GM10847 (cell line): ENCODE measurements around the gene PSMB3.

ENCODE experiments used
- POLR2A ChIP-seq: IDR thresholded peaks from 2 replicates; pipeline ENCODE4 v1.6.1; 2011; ENCODE audit not compliant: insufficient read length; ENCODE audit errors: extremely low read depth

The PSMB3 gene

GRCh38 chr17:38710985-38711384 is 41.6 kb upstream of the PSMB3 start:
- TF ChIP-seq POLR2A, result no peak

- no peak for TF ChIP-seq POLR2A
These were observed 40.6 kb upstream of the PSMB3 start for GRCh38 chr17:38711792-38712571.

- TF ChIP-seq POLR2A, result no peak
These were observed 39.9 kb upstream of the PSMB3 start for GRCh38 chr17:38712593-38712992.

GRCh38 chr17:38713456-38714075 is 39.0 kb upstream of the PSMB3 start:
- TF ChIP-seq POLR2A, result no peak

- TF ChIP-seq POLR2A, result no peak
These were observed 37.2 kb upstream of the PSMB3 start for GRCh38 chr17:38715216-38715943.

- TF ChIP-seq POLR2A, result no peak
These were observed 36.1 kb upstream of the PSMB3 start for GRCh38 chr17:38716368-38717005.

GRCh38 chr17:38717139-38717745 is 35.3 kb upstream of the PSMB3 start:
- no peak for TF ChIP-seq POLR2A

- TF ChIP-seq POLR2A, result no peak
These were observed 33.1 kb upstream of the PSMB3 start for GRCh38 chr17:38719289-38719942.

GRCh38 chr17:38719943-38720641 is 32.4 kb upstream of the PSMB3 start:
- no peak for TF ChIP-seq POLR2A

GRCh38 chr17:38720941-38721340 is 31.6 kb upstream of the PSMB3 start:
- no peak for TF ChIP-seq POLR2A

GRCh38 chr17:38721802-38722201 is 30.7 kb upstream of the PSMB3 start:
- TF ChIP-seq POLR2A, result no peak

- TF ChIP-seq POLR2A, result no peak
These were observed 28.1 kb upstream of the PSMB3 start for GRCh38 chr17:38724337-38724988.

- no peak for TF ChIP-seq POLR2A
These were observed 27.5 kb upstream of the PSMB3 start for GRCh38 chr17:38725066-38725465.

GRCh38 chr17:38727736-38728135 is 24.8 kb upstream of the PSMB3 start:
- TF ChIP-seq POLR2A, result no peak
